GM13976 (cell line): Measurements from ENCODE around the gene KANK3.

Experiments used
- DNase-seq: peaks from one replicate; pipeline ENCODE4 v3.0.0; 2012; ENCODE audit warnings: low spot score
- CTCF ChIP-seq: IDR thresholded peaks from 2 replicates; pipeline ENCODE4 v1.5.1; 2012; ENCODE audit warnings: borderline replicate concordance, mild to moderate bottlenecking; ENCODE audit not compliant: insufficient read depth; ENCODE audit errors: extremely low read depth, missing control alignments, control extremely low read depth
- in situ Hi-C: fragments of 300-500 bp; cut with MboI; formaldehyde crosslinking; loops from one replicate; pipeline ENCODE4 v1.12.0; 2022; ENCODE audit warnings: low sequenced_read_pairs, mixed read lengths, inconsistent platforms; ENCODE audit not compliant: unreplicated experiment

Gene KANK3

GRCh38 chr19:8324186-8325050 is 18.6 kb downstream of the KANK3 start:
- in situ Hi-C loops, result no loop called here
- peak; percentile 3 for TF ChIP-seq CTCF
- no peak for DNase-seq

- DNase-seq, result no peak
- in situ Hi-C loops, result no loop called here
- no peak for TF ChIP-seq CTCF
Measured at GRCh38 chr19:8323781-8324185, 19.3 kb downstream of the KANK3 start.

GRCh38 chr19:8322638-8322997 is 20.4 kb downstream of the KANK3 start:
- TF ChIP-seq CTCF, result no peak
- in situ Hi-C loops, result no loop called here
- no peak for DNase-seq

- in situ Hi-C loops, result no loop called here
- no peak for DNase-seq
- TF ChIP-seq CTCF, result no peak
Measured at GRCh38 chr19:8321986-8322637, 20.9 kb downstream of the KANK3 start.

- peak; percentile 99 for DNase-seq
- in situ Hi-C loops, result no loop called here
- peak; percentile 63 for TF ChIP-seq CTCF
Measured at GRCh38 chr19:8321067-8321985, 21.7 kb downstream of the KANK3 start, which contains the start of the genes NDUFA7 and RPS28. Gene NDUFA7, minus strand, starts transcription at chr19:8321375. Its CDS starts 17 bp downstream, at chr19:8321358. Gene RPS28, plus strand, starts transcription at chr19:8321496. Its CDS starts 35 bp downstream, at chr19:8321531.

GRCh38 chr19:8320564-8321066 is 22.4 kb downstream of the KANK3 start:
- DNase-seq, result no peak
- in situ Hi-C loops, result no loop called here
- TF ChIP-seq CTCF, result no peak
